Neural cell (in vitro differentiated cells): ENCODE results near the gene GNAQ.

Experiments
- EZH2 ChIP-seq: fragments of 200-600, 300-800 bp; shearing (Covaris generic), sonication (generic); IDR thresholded peaks from 2 replicates; pipeline ENCODE4 v1.6.1; 2014; ENCODE audit warnings: antibody characterized with exemption, low read length, borderline replicate concordance, mild to moderate bottlenecking; ENCODE audit not compliant: insufficient read depth, poor library complexity, severe bottlenecking
- POLR2AphosphoS5 ChIP-seq: IDR thresholded peaks from 2 replicates; pipeline ENCODE4 v1.6.1; 2012
- TF ChIP-seq, protein P1 (sequence below): fragments of 450-650 bp; IDR thresholded peaks from 2 replicates; pipeline ENCODE4 v1.5.1; 2014; ENCODE audit warnings: antibody characterized with exemption, mild to moderate bottlenecking, moderate library complexity; ENCODE audit not compliant: poor library complexity, severe bottlenecking

- TF ChIP-seq EZH2 (no peak), POLR2AphosphoS5 (no peak)
- TF ChIP-seq, protein P1, sequence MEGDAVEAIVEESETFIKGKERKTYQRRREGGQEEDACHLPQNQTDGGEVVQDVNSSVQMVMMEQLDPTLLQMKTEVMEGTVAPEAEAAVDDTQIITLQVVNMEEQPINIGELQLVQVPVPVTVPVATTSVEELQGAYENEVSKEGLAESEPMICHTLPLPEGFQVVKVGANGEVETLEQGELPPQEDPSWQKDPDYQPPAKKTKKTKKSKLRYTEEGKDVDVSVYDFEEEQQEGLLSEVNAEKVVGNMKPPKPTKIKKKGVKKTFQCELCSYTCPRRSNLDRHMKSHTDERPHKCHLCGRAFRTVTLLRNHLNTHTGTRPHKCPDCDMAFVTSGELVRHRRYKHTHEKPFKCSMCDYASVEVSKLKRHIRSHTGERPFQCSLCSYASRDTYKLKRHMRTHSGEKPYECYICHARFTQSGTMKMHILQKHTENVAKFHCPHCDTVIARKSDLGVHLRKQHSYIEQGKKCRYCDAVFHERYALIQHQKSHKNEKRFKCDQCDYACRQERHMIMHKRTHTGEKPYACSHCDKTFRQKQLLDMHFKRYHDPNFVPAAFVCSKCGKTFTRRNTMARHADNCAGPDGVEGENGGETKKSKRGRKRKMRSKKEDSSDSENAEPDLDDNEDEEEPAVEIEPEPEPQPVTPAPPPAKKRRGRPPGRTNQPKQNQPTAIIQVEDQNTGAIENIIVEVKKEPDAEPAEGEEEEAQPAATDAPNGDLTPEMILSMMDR, result no peak
These were observed 5.2 kb downstream of the GNAQ start for GRCh38 chr9:78026416-78026815.
